ENCODE measurements around the gene CDYL. TPM values are rescaled to one million over a fixed set of nuclear protein-coding genes. Genes with fewer than 3 reads are reported as not detected.

The CDYL gene
- total RNA-seq, 1 donor from 2014 or later, result 40.5 TPM

DNA sequence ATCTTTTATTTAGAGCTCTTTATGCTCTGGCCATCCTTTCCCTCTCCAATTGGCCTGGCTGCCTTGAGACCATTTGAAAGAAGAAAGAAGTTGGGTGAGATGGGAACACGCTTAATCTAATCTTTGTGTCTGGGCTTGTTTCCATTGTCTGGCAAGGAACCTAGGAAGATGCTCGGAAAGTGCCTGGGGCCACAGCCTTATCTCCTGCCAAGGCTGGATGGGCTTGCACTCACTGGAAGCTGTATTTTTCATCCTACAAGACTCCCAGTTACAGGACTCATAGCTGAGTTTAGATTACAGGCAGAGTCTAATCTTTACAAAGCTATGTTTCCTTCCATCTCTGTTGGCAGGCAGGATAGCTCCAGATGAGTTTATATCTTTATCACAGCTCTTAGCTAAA, 33.1 kb upstream of the CDYL start:
- H3K27me3 ChIP-seq (ENCODE audit: low read depth), result no peaks in the 10 kb centered on the region
- DNase-seq, result no peak
- intact Hi-C loops (cut with DNase I), result no loop called here
- ATAC-seq, result no peak
- H3K27ac ChIP-seq, result no peak overlapping the region
- no peaks in the 10 kb centered on the region for H3K9me3 ChIP-seq
- H3K4me3 ChIP-seq, result no peak overlapping the region
- TF ChIP-seq, protein P1, sequence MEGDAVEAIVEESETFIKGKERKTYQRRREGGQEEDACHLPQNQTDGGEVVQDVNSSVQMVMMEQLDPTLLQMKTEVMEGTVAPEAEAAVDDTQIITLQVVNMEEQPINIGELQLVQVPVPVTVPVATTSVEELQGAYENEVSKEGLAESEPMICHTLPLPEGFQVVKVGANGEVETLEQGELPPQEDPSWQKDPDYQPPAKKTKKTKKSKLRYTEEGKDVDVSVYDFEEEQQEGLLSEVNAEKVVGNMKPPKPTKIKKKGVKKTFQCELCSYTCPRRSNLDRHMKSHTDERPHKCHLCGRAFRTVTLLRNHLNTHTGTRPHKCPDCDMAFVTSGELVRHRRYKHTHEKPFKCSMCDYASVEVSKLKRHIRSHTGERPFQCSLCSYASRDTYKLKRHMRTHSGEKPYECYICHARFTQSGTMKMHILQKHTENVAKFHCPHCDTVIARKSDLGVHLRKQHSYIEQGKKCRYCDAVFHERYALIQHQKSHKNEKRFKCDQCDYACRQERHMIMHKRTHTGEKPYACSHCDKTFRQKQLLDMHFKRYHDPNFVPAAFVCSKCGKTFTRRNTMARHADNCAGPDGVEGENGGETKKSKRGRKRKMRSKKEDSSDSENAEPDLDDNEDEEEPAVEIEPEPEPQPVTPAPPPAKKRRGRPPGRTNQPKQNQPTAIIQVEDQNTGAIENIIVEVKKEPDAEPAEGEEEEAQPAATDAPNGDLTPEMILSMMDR (IDR thresholded peaks at IDR 0.05), result no peak
- H3K4me1 ChIP-seq, result no peaks in the 10 kb centered on the region
- H3K36me3 ChIP-seq, result no peaks in the 10 kb centered on the region

DNA sequence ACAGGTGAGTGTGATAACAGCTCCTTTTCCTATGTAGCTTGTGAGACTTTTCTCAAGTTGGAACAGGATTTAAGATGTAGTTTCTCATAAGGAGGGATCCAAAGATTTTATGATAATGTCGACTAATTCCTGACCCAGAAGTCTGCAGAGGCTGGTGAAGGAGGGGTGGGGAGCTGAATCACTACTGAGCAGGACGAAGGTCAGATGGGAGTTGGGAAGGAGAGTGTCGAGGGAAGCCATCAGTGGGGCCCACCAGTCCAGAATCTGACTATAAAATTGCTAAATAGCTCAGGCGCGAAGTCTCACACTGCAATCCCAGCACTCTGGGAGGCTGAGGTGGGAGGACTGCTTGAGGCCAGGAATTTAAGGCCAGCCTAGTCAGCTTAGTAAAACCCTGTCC, 32.3 kb upstream of the CDYL start:
- no peak for ATAC-seq
- TF ChIP-seq, protein P1 (IDR thresholded peaks at IDR 0.05), result no peak
- H3K4me3 ChIP-seq, result no peak overlapping the region
- no peaks in the 10 kb centered on the region for H3K9me3 ChIP-seq
- no peaks in the 10 kb centered on the region for H3K4me1 ChIP-seq
- no peak for DNase-seq
- H3K27me3 ChIP-seq (ENCODE audit: low read depth), result no peaks in the 10 kb centered on the region
- no peaks in the 10 kb centered on the region for H3K36me3 ChIP-seq
- intact Hi-C loops (cut with DNase I), result no loop called here
- no peak overlapping the region for H3K27ac ChIP-seq

DNA sequence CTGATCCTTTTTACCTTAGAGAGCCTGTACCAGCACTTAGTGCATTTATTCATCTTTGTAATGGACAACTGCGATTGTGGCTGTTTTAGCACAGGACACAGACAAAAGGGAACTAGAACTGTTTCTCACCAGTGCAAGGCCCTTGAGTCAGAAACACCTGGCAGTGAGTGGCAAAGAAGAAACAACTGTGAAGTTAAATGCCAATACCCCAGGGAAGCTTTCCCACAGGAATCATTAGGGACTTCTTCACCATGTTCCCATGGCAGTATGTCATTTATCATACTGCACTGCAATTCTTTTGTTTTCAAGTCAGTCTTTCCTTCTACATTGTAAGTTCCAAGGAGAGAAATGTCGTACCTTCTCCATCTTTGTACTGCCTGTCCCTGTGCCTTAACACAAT, 28.6 kb upstream of the CDYL start:
- intact Hi-C loops (cut with DNase I), result no loop called here
- TF ChIP-seq, protein P1 (IDR thresholded peaks at IDR 0.05), result no peak
- no peak for ATAC-seq

DNA sequence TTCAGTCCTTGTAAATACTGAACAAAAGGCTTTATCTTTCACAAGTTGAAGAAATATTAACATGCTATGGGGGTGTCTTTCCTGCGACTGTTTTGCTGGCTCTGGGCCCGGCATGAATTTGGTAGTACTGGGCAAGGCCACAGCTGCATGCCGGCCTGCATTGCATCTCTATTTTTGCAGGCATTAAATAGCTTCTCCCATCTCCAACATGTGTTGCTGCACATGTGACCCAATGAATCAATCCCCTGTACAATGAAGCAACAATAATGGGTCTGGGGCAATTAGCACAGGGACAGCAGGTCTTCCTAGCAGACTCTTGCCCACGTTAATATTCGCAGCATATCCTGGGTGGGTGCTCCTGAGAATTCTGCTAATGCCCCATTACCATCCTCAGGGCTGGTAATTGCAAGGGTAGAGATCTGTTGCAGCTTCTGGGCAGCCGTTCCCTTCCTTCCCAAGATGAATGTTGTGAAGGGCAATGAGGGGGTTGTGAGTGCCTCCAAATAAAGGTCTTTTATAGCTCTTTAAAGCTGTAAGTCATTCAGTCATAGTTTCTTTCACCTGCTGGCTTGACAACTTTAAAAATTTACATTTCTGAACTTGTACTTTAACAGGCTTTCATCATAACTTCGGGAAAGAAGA, 24.3 kb upstream of the CDYL start:
- no peaks in the 10 kb centered on the region for H3K36me3 ChIP-seq
- H3K27ac ChIP-seq, result no peak overlapping the region
- no peak for ATAC-seq
- TF ChIP-seq, protein P1 (IDR thresholded peaks at IDR 0.05), result no peak
- intact Hi-C loops (cut with DNase I), result no loop called here
- no peak for DNase-seq
- H3K27me3 ChIP-seq (ENCODE audit: low read depth), result no peaks in the 10 kb centered on the region
- H3K4me3 ChIP-seq, result no peak overlapping the region
- H3K9me3 ChIP-seq, result no peaks in the 10 kb centered on the region
- no peaks in the 10 kb centered on the region for H3K4me1 ChIP-seq

More for the DNA sequence above, 28.6 kb upstream of the CDYL start:
- H3K27ac ChIP-seq, result no peak overlapping the region
- no peaks in the 10 kb centered on the region for H3K9me3 ChIP-seq
- no peak overlapping the region for H3K4me3 ChIP-seq
- H3K36me3 ChIP-seq, result no peaks in the 10 kb centered on the region
- no peak for DNase-seq
- H3K27me3 ChIP-seq (ENCODE audit: low read depth), result no peaks in the 10 kb centered on the region
- no peaks in the 10 kb centered on the region for H3K4me1 ChIP-seq

DNA sequence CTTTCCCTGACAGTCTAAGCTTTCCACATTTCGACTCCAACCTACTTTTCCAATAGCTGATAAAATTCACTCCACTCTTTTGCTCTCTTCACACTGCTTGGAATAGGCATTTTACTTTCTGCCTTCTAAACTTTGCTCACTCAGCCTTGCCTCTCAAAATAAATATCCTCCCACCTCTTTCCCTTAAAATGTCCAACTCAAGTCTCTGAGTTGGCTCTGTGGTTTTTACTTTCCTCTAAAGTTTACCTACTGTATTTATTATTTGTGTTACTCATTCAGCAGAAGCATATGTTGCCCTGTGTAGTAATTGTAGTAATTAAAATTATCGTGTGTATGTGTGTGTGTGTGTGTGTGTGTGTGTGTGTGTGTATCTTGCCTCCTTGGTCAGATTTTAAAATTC, 20.0 kb upstream of the CDYL start:
- intact Hi-C loops (cut with DNase I), result no loop called here
- no peaks in the 10 kb centered on the region for H3K27me3 ChIP-seq (ENCODE audit: low read depth)
- no peak for DNase-seq
- no peaks in the 10 kb centered on the region for H3K9me3 ChIP-seq
- H3K36me3 ChIP-seq, result no peaks in the 10 kb centered on the region
- no peaks in the 10 kb centered on the region for H3K4me1 ChIP-seq
- ATAC-seq, result no peak
- H3K27ac ChIP-seq, result no peak overlapping the region
- no peak overlapping the region for H3K4me3 ChIP-seq
- TF ChIP-seq, protein P1 (IDR thresholded peaks at IDR 0.05), result no peak
